Mammary epithelial cell (primary cell): ENCODE data around the gene ZNHIT3.

ENCODE experiments used
- EZH2 ChIP-seq: IDR thresholded peaks from 2 replicates; pipeline ENCODE4 v1.6.1; 2012; ENCODE audit warnings: low read length, inconsistent platforms, borderline replicate concordance
- TF ChIP-seq, protein P1 (sequence below), 2 donors: IDR thresholded peaks in 1 of 2; conservative IDR thresholded peaks in 1 of 2; 2 replicates each; pipeline ENCODE4 v1.5.1; 2011 to 2012; ENCODE audit warnings: inconsistent platforms in 2 of 2, low read length in 2 of 2, mild to moderate bottlenecking in 2 of 2, control low read depth in 1 of 2, low read depth in 1 of 2; ENCODE audit not compliant: insufficient read depth in 1 of 2; ENCODE audit errors: extremely low read depth in 1 of 2

- TF ChIP-seq, protein P1, sequence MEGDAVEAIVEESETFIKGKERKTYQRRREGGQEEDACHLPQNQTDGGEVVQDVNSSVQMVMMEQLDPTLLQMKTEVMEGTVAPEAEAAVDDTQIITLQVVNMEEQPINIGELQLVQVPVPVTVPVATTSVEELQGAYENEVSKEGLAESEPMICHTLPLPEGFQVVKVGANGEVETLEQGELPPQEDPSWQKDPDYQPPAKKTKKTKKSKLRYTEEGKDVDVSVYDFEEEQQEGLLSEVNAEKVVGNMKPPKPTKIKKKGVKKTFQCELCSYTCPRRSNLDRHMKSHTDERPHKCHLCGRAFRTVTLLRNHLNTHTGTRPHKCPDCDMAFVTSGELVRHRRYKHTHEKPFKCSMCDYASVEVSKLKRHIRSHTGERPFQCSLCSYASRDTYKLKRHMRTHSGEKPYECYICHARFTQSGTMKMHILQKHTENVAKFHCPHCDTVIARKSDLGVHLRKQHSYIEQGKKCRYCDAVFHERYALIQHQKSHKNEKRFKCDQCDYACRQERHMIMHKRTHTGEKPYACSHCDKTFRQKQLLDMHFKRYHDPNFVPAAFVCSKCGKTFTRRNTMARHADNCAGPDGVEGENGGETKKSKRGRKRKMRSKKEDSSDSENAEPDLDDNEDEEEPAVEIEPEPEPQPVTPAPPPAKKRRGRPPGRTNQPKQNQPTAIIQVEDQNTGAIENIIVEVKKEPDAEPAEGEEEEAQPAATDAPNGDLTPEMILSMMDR (conservative IDR thresholded peaks at IDR 0.05 in 1 of 2, IDR thresholded peaks at IDR 0.05 in 1 of 2; ENCODE audit: extremely low read depth in 1 of 2, insufficient read depth in 1 of 2, low read depth in 1 of 2, low read length in 2 of 2): no peak
- no peak for TF ChIP-seq EZH2
These were observed 24.2 kb downstream of the ZNHIT3 start for GRCh38 chr17:36510636-36511035.
